Chondrocyte (in vitro differentiated cells): Measurements from ENCODE around the gene GINS2. TPM values are rescaled to one million over a fixed set of nuclear protein-coding genes. Genes with fewer than 3 reads are reported as not detected.

Source experiments
- DNase-seq: peaks from one replicate; pipeline ENCODE4 v3.0.0; 2021; ENCODE audit warnings: mixed read lengths, low spot score
- H3K27ac Mint-ChIP-seq: one replicate; pipeline ENCODE4 v1.8.0; 2021; ENCODE audit warnings: mild to moderate bottlenecking, moderate library complexity, mixed read lengths; ENCODE audit not compliant: unreplicated experiment
- H3K27me3 Mint-ChIP-seq: 2 replicates; pipeline ENCODE4 v1.8.0; 2021; ENCODE audit warnings: low read depth, mixed read lengths
- H3K36me3 Mint-ChIP-seq: 2 replicates; pipeline ENCODE4 v1.8.0; 2021; ENCODE audit warnings: low read depth, mixed read lengths
- H3K4me1 Mint-ChIP-seq: 2 replicates; pipeline ENCODE4 v1.8.0; 2021; ENCODE audit warnings: low read depth, mild to moderate bottlenecking, mixed read lengths
- H3K4me3 Mint-ChIP-seq: one replicate; pipeline ENCODE4 v1.8.0; 2021; ENCODE audit warnings: mild to moderate bottlenecking, moderate library complexity, mixed read lengths; ENCODE audit not compliant: unreplicated experiment
- H3K9me3 Mint-ChIP-seq: 2 replicates; pipeline ENCODE4 v1.8.0; 2021; ENCODE audit warnings: low read depth, mixed read lengths
- total RNA-seq: library from RNA; stranded (reverse); gene quantifications from 3 replicates; pipeline ENCODE4 v1.2.1, GENCODE V29; 2021
- TF ChIP-seq, protein P1 (sequence below): fragments of 200-600 bp; sonication (generic); IDR thresholded peaks from 2 replicates; pipeline ENCODE4 v1.5.0; 2021; ENCODE audit warnings: antibody characterized with exemption, mild to moderate bottlenecking, moderate library complexity

Gene GINS2
- total RNA-seq, 1 donor from 2014 or later: 3.8 TPM

DNA sequence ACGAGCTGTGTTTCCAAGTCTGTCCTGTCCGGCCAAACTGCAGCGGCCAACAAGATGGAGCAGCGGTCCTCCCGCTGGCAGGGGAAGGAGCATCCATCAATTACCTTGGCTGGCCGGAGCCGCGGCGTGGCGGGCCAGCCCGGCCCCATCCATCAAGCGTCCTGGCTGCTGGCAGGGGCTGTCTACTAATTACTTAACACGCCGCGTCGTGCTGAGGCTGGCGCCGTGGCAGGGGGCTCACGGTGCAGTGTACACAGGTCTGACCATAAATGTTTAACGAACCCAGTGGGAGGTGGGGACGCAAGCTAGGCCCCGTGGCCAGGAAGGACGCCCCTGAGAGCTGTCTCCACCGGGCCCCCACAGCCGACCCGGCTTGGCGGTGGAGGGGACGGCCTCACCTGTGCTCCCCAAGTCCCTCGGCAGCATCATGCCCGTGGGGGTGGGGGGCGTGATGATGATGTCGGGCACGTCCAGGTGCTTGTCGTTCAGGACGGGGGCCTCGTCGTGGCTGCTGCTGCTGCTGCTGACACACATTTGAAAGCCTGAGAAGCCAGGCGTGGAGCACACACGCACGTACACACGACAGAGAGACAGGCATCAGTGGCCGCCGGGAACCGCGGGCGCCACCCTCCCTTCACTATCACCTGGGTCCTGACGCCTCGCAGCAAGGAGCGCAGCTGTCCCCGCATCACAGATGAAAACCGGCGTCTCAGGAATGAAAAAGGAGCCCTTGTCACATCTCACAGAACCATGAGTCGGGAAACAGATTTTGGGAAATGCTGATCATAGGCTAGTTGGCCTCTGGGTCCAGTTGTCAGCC is 21.2 kb upstream of the GINS2 start:
- no peak for DNase-seq
- peak overlapping the region; percentile 17 for H3K27ac Mint-ChIP-seq
- TF ChIP-seq, protein P1, sequence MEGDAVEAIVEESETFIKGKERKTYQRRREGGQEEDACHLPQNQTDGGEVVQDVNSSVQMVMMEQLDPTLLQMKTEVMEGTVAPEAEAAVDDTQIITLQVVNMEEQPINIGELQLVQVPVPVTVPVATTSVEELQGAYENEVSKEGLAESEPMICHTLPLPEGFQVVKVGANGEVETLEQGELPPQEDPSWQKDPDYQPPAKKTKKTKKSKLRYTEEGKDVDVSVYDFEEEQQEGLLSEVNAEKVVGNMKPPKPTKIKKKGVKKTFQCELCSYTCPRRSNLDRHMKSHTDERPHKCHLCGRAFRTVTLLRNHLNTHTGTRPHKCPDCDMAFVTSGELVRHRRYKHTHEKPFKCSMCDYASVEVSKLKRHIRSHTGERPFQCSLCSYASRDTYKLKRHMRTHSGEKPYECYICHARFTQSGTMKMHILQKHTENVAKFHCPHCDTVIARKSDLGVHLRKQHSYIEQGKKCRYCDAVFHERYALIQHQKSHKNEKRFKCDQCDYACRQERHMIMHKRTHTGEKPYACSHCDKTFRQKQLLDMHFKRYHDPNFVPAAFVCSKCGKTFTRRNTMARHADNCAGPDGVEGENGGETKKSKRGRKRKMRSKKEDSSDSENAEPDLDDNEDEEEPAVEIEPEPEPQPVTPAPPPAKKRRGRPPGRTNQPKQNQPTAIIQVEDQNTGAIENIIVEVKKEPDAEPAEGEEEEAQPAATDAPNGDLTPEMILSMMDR: no peak
- peaks cover 7% of the 10 kb centered on the region for H3K9me3 Mint-ChIP-seq
- H3K4me1 Mint-ChIP-seq: no peaks in the 10 kb centered on the region
- H3K36me3 Mint-ChIP-seq: peaks cover 6% of the 10 kb centered on the region
- peaks cover 13% of the 10 kb centered on the region for H3K27me3 Mint-ChIP-seq
- no peak overlapping the region for H3K4me3 Mint-ChIP-seq

DNA sequence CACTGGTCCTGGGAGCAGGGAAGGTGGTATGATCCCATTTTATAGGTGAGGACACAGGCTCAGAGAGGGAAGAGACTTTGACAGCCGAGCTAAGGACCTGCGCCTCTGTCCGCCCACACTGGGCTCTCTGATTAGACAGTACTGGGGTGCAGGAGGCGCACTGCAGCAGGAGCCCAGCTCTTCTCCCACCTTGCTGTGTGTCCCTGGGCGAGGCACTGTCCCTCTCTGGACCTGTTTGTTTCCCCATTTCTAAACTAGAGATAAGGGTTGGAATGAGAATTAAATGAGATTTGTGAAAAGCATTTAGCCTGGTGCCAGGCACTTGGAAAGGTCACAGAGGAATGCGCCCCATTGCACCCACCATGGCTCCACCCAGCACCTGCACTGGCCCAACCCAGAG is 19.6 kb upstream of the GINS2 start:
- Mint-ChIP-seq H3K4me1 (no peaks in the 10 kb centered on the region), H3K4me3 (no peak overlapping the region)
- TF ChIP-seq, protein P1: no peak

DNA sequence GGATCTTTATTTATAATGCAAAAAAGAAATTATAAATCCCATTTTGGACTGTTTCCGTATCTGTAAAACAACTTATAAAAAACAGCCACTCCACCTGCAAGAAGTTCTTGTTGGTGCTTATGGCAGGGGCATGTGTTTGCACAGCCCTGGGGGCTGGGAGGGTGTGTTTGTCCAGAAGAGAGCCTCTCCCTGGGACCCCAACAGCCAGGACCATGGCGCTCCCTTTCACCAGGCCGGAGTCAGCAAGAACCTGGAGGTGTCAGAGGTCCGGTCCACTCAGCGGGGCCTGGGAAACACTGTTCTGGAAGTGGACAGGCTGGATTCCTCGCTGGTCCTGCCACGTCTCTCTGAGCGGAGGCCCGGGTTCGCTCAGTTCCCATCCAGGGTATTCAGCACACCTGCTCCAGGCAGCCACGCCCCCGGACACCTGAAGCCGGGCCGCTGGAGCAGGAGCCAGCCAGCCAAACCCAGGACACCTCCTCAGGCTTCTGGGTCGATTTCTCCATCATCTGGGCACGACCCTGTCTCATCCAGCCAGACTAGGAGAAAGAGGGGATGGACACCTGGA is 18.9 kb upstream of the GINS2 start:
- no peak for DNase-seq
- H3K27me3 Mint-ChIP-seq: peaks cover 6% of the 10 kb centered on the region
- no peak overlapping the region for H3K4me3 Mint-ChIP-seq
- peaks cover 4% of the 10 kb centered on the region for H3K36me3 Mint-ChIP-seq
- H3K27ac Mint-ChIP-seq: no peak overlapping the region
- H3K4me1 Mint-ChIP-seq: no peaks in the 10 kb centered on the region
- peaks cover 5% of the 10 kb centered on the region for H3K9me3 Mint-ChIP-seq
- TF ChIP-seq, protein P1: no peak

More for the DNA sequence above, 19.6 kb upstream of the GINS2 start:
- peaks cover 6% of the 10 kb centered on the region for H3K36me3 Mint-ChIP-seq
- no peak overlapping the region for H3K27ac Mint-ChIP-seq
- DNase-seq: no peak
- H3K27me3 Mint-ChIP-seq: peaks cover 10% of the 10 kb centered on the region
- peaks cover 7% of the 10 kb centered on the region for H3K9me3 Mint-ChIP-seq

DNA sequence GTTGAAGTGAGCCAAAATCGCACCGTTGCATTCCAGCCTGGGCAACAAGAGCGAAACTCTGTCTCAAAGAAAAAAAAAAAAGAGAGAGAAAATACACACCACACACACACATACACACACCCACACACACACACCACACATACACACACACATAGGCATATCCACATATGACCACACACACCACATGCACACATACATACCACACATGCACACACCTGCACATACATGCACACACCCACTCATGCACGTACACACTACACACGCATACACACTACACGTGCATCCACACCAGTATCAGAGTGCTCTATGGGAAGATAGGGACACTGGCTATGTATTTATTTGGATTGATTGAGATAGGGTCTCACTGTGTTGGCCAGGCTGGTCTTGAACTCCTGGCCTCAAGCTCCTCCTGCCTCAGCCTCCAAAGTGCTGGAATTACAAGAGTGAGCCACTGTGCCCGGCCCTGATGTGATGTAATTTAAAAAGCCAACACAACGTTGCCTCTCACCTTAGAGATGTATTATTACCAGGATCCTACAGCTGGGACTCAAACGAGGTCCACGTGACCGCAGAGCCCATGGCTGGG is 17.8 kb upstream of the GINS2 start:
- TF ChIP-seq, protein P1: no peak
- no peak overlapping the region for H3K4me3 Mint-ChIP-seq
- H3K4me1 Mint-ChIP-seq: no peaks in the 10 kb centered on the region
- no peak overlapping the region for H3K27ac Mint-ChIP-seq
- H3K9me3 Mint-ChIP-seq: no peaks in the 10 kb centered on the region
- H3K36me3 Mint-ChIP-seq: no peaks in the 10 kb centered on the region
- no peak for DNase-seq
- peaks cover 5% of the 10 kb centered on the region for H3K27me3 Mint-ChIP-seq
